Measurements from ENCODE around the gene VAX1. TPM values are rescaled to one million over a fixed set of nuclear protein-coding genes. Genes with fewer than 3 reads are reported as not detected.

VAX1 gene
- total RNA-seq, 1 experiment from 2014 or later: not detected

GRCh38 chr10:117133273-117134055 is 4.6 kb downstream of the VAX1 start:
- H3K9me3 Mint-ChIP-seq: peaks cover 0 to 5% of the 10 kb centered on the region in 2 experiments; a peak in 3 of 5 replicates
- Histone ChIP-seq H3K27ac (ENCODE audit: insufficient read length, low read depth, low read length) (no peak overlapping the region), H3K4me1 (ENCODE audit: insufficient read depth, low read length) (no peaks in the 10 kb centered on the region)

More at GRCh38 chr10:117133273-117134055, 4.6 kb downstream of the VAX1 start:
- Histone ChIP-seq H2AFZ (ENCODE audit: low read length) (no peak overlapping the region), H2BK20ac (ENCODE audit: low read depth, low read length, poor library complexity, severe bottlenecking) (no peak overlapping the region), H3K9me3 (ENCODE audit: control insufficient read depth, low read depth, low read length) (no peaks in the 10 kb centered on the region), H3K4ac (ENCODE audit: low read depth, low read length) (no peak overlapping the region), H3K79me1 (ENCODE audit: insufficient read depth, low read depth, low read length, poor library complexity, severe bottlenecking) (no peaks in the 10 kb centered on the region), H3K27me3 (ENCODE audit: insufficient read depth, low read length) (peaks cover 95% of the 10 kb centered on the region), H4K91ac (ENCODE audit: insufficient read length, low read depth, low read length) (no peak overlapping the region), H3K14ac (ENCODE audit: insufficient read depth, low read length) (no peak overlapping the region), H2AK5ac (ENCODE audit: insufficient read length, low read length) (no peak overlapping the region), H3K23ac (ENCODE audit: insufficient read length, low read depth, low read length) (no peak overlapping the region), H4K20me1 (ENCODE audit: control insufficient read depth, insufficient read depth, insufficient read length) (no peaks in the 10 kb centered on the region), H2BK15ac (ENCODE audit: low read depth, low read length) (no peak overlapping the region), H2BK120ac (ENCODE audit: low read depth, low read length, poor library complexity, severe bottlenecking) (no peak overlapping the region), H3K4me2 (ENCODE audit: insufficient read depth, insufficient read length, low read length) (peak overlapping the region; percentile 2), H4K8ac (replicated peaks; ENCODE audit: insufficient read length, low read depth, low read length) (no peak overlapping the region), H4K5ac (ENCODE audit: insufficient read length, low read depth, low read length) (no peak overlapping the region), H3K18ac (ENCODE audit: insufficient read length, low read depth, low read length) (no peak overlapping the region), H3K56ac (ENCODE audit: insufficient read length, low read depth, low read length) (no peak overlapping the region), H2BK12ac (ENCODE audit: insufficient read length, low read depth, low read length) (no peak overlapping the region), H3K9ac (ENCODE audit: extremely low read depth, insufficient read length, low read length) (no peak overlapping the region), H2BK5ac (ENCODE audit: insufficient read length, low read length) (no peak overlapping the region), H3K79me2 (ENCODE audit: insufficient read depth, low read length) (no peaks in the 10 kb centered on the region), H3K23me2 (ENCODE audit: insufficient read length, low read depth, low read length, poor library complexity, severe bottlenecking) (peaks cover 3% of the 10 kb centered on the region), H3T11ph (ENCODE audit: low read length) (no peak overlapping the region)
- WGBS (ENCODE audit: extremely low coverage, insufficient read length, low lambda C conversion rate): no CpG with 5 or more reads among the region's 30 CpGs
- TF ChIP-seq CTCF (conservative IDR thresholded peaks at IDR 0.05): no peak
- peaks cover 34 to 56% of the 10 kb centered on the region in 2 experiments for H3K4me1 Mint-ChIP-seq
- H3K27me3 Mint-ChIP-seq (ENCODE audit: low read depth): peaks cover 97% of the 10 kb centered on the region
- peaks cover 0 to 2% (median 0%) of the 10 kb centered on the region in 3 experiments; a peak in 3 of 7 replicates for H3K36me3 Mint-ChIP-seq (ENCODE audit: insufficient read depth in 1 of 3, low read depth in 3 of 3)
- H3K27ac Mint-ChIP-seq: no peak overlapping the region; a peak in 1 of 7 replicates
- peak overlapping the region; percentile 36 to 69 for H3K4me3 Mint-ChIP-seq
- peak; percentile 34 for DNase-seq
